Left lung (tissue), 10 donors: ENCODE measurements around the gene MBD1. TPM values are rescaled to one million over a fixed set of nuclear protein-coding genes. Genes with fewer than 3 reads are reported as not detected.
"Not testable (repeated sequence)": the region's sequence is repeated elsewhere in the genome, so short reads cannot be mapped to it uniquely, and the experiment has no call there.

Source experiments
- ATAC-seq: fragments of 200-7000 bp; cut with Tn5 transposase; one replicate; pipeline ENCODE4 v1.9.1; 2020; ENCODE audit warnings: moderate library complexity
- DNase-seq, 4 donors: peaks; one replicate each; pipeline ENCODE4 v3.0.0-alpha.2; 2013 to 2020
- H3K27ac ChIP-seq, 2 donors: fragments of 200-600 bp; sonication (generic) in 1 of 2; one replicate each; pipeline versions ENCODE4 v1.5.0 to v1.8.0; 2020 to 2021
- H3K27me3 ChIP-seq, 2 donors: fragments of 200-600 bp; sonication (generic) in 1 of 2; one replicate each; pipeline versions ENCODE4 v1.5.0 to v1.8.0; 2020 to 2021
- H3K36me3 ChIP-seq, 2 donors: fragments of 200-600 bp; sonication (generic) in 1 of 2; one replicate each; pipeline versions ENCODE4 v1.5.0 to v1.8.0; 2020 to 2021
- H3K4me1 ChIP-seq, 2 donors: fragments of 200-600 bp; one replicate each; pipeline ENCODE4 v1.8.0; 2021
- H3K4me3 ChIP-seq, 2 donors: fragments of 200-600 bp; sonication (generic) in 1 of 2; one replicate each; pipeline versions ENCODE4 v1.5.0 to v1.8.0; 2020 to 2021; ENCODE audit warnings: mild to moderate bottlenecking in 1 of 2
- H3K9me3 ChIP-seq, 2 donors: fragments of 200-600 bp; sonication (generic) in 1 of 2; one replicate each; pipeline versions ENCODE4 v1.5.0 to v1.8.0; 2020 to 2021
- intact Hi-C, 2 donors: fragments of 100-400 bp; cut with DNase I; formaldehyde crosslinking; loops; one replicate each; pipeline versions ENCODE4 v1.11.2 to v1.14.2; 2022
- polyA plus RNA-seq, 6 donors: library from polyadenylated mRNA; unstranded; fragments of 120-200 nt; gene quantifications; one replicate each; pipeline ENCODE4 v1.2.1, GENCODE V29; 2013; ENCODE audit not compliant: insufficient read length in 6 of 6
- total RNA-seq, 2 donors: library from RNA; stranded (reverse); fragmentation: NEBNext Ultra II Directional; extraction: Animal tissue kit (Norgen Biotek cat#: 25700); gene quantifications; one replicate each; pipeline ENCODE4 v1.2.1, GENCODE V29; 2021
- TF ChIP-seq, protein P1 (sequence below), 2 donors: fragments of 200-600 bp; sonication (generic) in 1 of 2; IDR thresholded peaks; one replicate each; pipeline versions ENCODE4 v1.5.0 to v1.8.0; 2021; ENCODE audit warnings: antibody characterized with exemption in 2 of 2
- donor health status: DM: no; HTN: yes; CAD: no.
- donor health status: DM: no; HTN: no; CAD: no.

MBD1 gene
- total and polyA plus RNA-seq, 8 donors, result 51.9 to 75.0 (median 65.2) TPM

DNA sequence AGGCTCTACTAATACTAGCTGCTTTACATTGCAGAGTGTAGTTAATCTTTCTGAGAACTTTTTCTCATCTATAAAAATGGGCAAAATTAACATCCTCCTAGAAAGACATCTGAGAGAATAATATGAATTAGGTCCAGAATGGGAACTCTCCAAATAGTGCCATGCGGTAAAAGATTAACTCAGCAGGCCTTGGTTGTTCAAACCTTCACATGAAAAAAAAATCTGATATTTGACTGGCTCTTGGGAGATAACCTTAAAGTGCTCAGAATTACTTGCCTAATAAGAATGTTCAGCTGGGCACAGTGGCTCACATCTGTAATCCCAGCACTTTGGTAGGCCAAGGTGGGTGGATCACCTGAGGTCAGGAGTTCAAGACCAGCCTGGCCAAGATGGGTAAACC is 11.7 kb upstream of the MBD1 start:
- Histone ChIP-seq H3K4me3 (no peak overlapping the region), H3K27me3 (peaks cover 0 to 6% of the 10 kb centered on the region in 2 donors), H3K36me3 (no peaks in the 10 kb centered on the region), H3K4me1 (peaks cover 0 to 19% of the 10 kb centered on the region in 2 donors), H3K9me3 (no peaks in the 10 kb centered on the region), H3K27ac (no peak overlapping the region)
- TF ChIP-seq, protein P1, sequence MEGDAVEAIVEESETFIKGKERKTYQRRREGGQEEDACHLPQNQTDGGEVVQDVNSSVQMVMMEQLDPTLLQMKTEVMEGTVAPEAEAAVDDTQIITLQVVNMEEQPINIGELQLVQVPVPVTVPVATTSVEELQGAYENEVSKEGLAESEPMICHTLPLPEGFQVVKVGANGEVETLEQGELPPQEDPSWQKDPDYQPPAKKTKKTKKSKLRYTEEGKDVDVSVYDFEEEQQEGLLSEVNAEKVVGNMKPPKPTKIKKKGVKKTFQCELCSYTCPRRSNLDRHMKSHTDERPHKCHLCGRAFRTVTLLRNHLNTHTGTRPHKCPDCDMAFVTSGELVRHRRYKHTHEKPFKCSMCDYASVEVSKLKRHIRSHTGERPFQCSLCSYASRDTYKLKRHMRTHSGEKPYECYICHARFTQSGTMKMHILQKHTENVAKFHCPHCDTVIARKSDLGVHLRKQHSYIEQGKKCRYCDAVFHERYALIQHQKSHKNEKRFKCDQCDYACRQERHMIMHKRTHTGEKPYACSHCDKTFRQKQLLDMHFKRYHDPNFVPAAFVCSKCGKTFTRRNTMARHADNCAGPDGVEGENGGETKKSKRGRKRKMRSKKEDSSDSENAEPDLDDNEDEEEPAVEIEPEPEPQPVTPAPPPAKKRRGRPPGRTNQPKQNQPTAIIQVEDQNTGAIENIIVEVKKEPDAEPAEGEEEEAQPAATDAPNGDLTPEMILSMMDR (IDR thresholded peaks at IDR 0.05), result no peak
- ATAC-seq (no peak), DNase-seq (no peak)
- intact Hi-C loops, result no loop called here

DNA sequence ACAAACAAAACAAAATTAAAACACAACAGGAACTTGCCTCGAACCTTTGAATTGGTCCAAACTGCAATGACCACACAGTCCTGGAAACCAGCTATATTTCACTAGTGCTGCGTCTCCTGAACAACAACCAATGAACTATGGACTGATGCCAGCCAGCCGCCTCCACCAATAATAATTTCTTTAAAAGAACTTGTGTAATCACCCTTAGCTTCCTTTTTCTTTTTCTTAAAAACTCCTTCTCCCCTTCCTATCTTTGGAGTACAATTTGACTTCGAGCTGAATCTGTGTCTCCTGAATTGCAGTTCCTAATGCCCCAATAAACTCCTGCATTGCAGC is 7.8 kb upstream of the MBD1 start:
- H3K4me1 ChIP-seq, result peaks cover 0 to 31% of the 10 kb centered on the region in 2 donors
- DNase-seq (no peak), ATAC-seq (no peak)
- H3K9me3 ChIP-seq, result no peaks in the 10 kb centered on the region
- H3K27ac ChIP-seq, result no peak overlapping the region
- intact Hi-C loops, result no loop called here
- TF ChIP-seq, protein P1 (IDR thresholded peaks at IDR 0.05), result no peak
- no peak overlapping the region for H3K4me3 ChIP-seq
- no peaks in the 10 kb centered on the region for H3K27me3 ChIP-seq
- peaks cover 0 to 21% of the 10 kb centered on the region in 2 donors for H3K36me3 ChIP-seq

DNA sequence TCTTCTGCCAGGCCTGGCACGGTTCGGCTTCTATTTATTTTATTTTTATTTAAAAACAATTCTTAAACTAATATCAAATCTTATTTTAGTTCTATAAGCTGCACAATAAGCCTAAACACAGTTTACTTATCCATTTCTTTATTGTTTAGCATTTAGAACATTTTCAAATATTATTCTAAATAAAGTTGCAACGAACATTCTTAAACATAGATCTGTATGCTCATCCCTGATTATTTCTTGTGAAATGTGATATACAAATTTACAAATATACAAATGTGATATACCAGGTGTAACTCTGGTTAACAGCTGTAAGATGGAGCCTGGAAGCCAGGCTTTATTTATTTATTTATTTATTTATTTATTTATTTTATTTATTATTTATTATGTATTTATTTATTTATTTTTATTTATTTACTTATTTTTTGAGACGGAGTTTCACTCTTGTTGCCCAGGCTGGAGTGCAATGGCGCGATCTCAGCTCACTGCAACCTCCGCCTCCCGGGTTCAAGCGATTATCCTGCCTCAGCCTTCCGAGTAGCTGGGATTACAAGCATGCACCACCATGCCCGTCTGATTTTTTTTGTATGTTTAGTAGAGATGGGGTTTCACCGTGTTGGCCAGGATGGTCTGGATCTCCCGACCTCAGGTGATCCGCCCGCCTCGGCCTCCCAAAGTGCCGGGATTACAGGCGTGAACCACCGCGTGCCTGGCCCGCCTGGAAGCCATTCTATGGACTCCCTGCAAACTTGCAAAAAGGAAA is 7.2 kb upstream of the MBD1 start:
- peaks cover 0 to 27% of the 10 kb centered on the region in 2 donors for H3K36me3 ChIP-seq
- H3K4me3 ChIP-seq, result peak overlapping the region; percentile 73 to 75
- H3K27me3 ChIP-seq, DNase-seq, intact Hi-C loops, H3K9me3 ChIP-seq, ATAC-seq: not testable (repeated sequence)
- peak overlapping the region; percentile 86 to 90 for H3K27ac ChIP-seq
- H3K4me1 ChIP-seq, result peaks cover 0 to 31% of the 10 kb centered on the region in 2 donors

DNA sequence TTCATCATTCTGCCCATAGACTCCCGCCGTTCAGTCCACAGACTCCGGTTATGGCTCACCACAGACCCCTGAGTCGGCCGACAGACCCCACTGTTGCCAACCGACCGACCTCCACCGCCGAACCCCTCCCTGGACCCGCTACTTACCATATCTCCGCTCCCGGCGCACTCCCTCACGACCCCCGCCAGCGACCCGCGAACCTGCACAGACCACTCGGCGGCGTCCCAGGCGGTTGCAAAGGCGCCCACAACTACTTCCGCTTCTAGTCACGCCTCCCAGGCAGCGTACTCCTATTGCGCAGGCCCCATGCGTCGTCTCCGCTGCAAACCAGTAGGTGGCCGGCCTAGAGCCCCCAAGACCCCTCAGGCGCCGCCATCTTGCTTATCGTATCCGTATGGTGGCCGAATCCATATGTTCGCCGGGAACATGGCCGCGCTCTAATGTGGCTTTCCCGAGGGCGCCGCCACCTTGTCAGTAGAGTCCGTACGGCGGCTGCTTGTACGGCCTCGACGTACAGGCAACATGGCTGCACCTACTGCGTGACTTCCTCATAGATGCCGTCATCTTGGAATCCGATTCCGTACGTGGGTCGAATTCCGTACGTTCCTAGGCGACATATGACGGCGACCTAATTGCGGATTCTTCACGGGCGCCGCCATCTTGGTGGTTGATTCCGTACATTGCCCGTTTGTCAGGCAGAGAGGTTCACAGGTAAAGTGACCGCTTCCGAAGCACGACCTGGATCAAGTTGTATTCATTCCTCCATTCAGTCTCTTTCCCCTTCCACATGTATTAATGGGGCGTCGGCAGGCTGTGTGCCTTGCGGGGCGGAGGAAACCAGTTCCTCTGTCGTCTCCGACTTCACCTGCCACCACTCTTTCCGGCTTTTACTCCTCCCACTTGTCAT is 6.4 kb upstream of the MBD1 start, which contains the start of gene CXXC1:
CXXC1 (minus strand) TSS at position 252 of the 907 bp plus-strand sequence; CDS start at position 149, 103 bp downstream.
- TF ChIP-seq, protein P1 (IDR thresholded peaks at IDR 0.05), result peak; percentile 26 to 72
- Histone ChIP-seq H3K27ac (peak within 1 kb of the TSS; percentile 86 to 90), H3K4me3 (peak within 1 kb of the TSS; percentile 73 to 75), H3K4me1 (peaks cover 0 to 31% of the 10 kb centered on the region in 2 donors), H3K27me3 (no peaks in the 10 kb centered on the region), H3K36me3 (peaks cover 0 to 35% of the 10 kb centered on the region in 2 donors), H3K9me3 (no peaks in the 10 kb centered on the region)
- ATAC-seq (peak; percentile 95), DNase-seq (peak; percentile 98 to 100 (median 99))
- intact Hi-C loops, result no loop called here

DNA sequence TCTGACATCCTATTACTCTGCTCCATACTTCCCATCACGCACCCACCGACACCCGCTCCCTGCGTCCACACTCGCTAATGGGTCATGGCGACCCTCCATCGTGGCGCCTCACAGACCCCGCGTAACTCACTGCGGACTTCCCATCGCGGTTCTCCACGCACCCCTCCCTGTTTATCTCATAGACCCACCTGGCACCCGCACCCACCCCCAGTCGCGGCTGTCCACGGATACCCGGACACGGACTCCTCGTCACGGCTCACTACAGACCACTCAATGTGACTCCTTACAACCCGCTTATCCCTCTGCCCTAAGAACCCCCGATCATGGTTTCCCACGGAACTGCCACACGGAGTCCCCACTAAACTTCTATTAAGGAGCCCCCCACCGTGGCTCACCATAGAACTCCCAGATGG is 5.7 kb upstream of the MBD1 start:
- no peaks in the 10 kb centered on the region for H3K9me3 ChIP-seq

More for the DNA sequence above, 5.7 kb upstream of the MBD1 start:
- Histone ChIP-seq H3K4me1 (peaks cover 3 to 33% of the 10 kb centered on the region in 2 donors), H3K4me3 (peak overlapping the region; percentile 73 to 75), H3K27me3 (no peaks in the 10 kb centered on the region), H3K27ac (peak overlapping the region; percentile 86 to 90), H3K36me3 (peaks cover 0 to 40% of the 10 kb centered on the region in 2 donors)
- peak; percentile 1 for ATAC-seq
- intact Hi-C loops, result no loop called here
- TF ChIP-seq, protein P1 (IDR thresholded peaks at IDR 0.05), result no peak
- DNase-seq, result peak in 1 of 4 donors; percentile 81
